ENCODE measurements around the gene GNAQ. TPM values are rescaled to one million over a fixed set of nuclear protein-coding genes. Genes with fewer than 3 reads are reported as not detected.

GNAQ gene
- polyA plus RNA-seq, 1 of the 3 experiments (the other 2 are of a cell fraction): 20.9 TPM

GRCh38 chr9:77910194-77910621 is 121.4 kb downstream of the GNAQ start (continued):
- TF ChIP-seq REST (IDR thresholded peaks at IDR 0.05; ENCODE audit: low read depth, low read length): no peak
- TF ChIP-seq EP300 (IDR thresholded peaks at IDR 0.05; ENCODE audit: borderline replicate concordance in 1 of 2, low read depth in 1 of 2, low read length in 1 of 2): no peak
- no peak for TF ChIP-seq FOSL2 (IDR thresholded peaks at IDR 0.05; ENCODE audit: borderline replicate concordance, low read depth)
- TF ChIP-seq JUND (IDR thresholded peaks at IDR 0.05): no peak
- TF ChIP-seq NRF1 (IDR thresholded peaks at IDR 0.05; ENCODE audit: low read depth, low read length): no peak
- no peak for TF ChIP-seq MXI1 (IDR thresholded peaks at IDR 0.05; ENCODE audit: low read depth, low read length)
- no peak for TF ChIP-seq RFX5 (IDR thresholded peaks at IDR 0.05; ENCODE audit: low read length)
- no peak for TF ChIP-seq TEAD4 (IDR thresholded peaks at IDR 0.05; ENCODE audit: borderline replicate concordance, insufficient read depth)

GRCh38 chr9:77909306-77909705 is 122.3 kb downstream of the GNAQ start:
- POLR2A ChIA-PET: no interaction called here
- Histone ChIP-seq H3K4me3 (ENCODE audit: low read depth in 2 of 2, low read length in 1 of 2) (no peak overlapping the region), H3K79me2 (ENCODE audit: insufficient read depth) (peaks cover 57% of the 10 kb centered on the region), H3K27ac (ENCODE audit: low read depth in 2 of 2, low read length in 1 of 2) (no peak overlapping the region), H3K9me3 (no peaks in the 10 kb centered on the region), H2AFZ (ENCODE audit: low read depth) (no peak overlapping the region), H3K4me1 (ENCODE audit: control insufficient read depth in 1 of 2, insufficient read depth in 2 of 2, low read depth in 1 of 2, low read length in 1 of 2) (peaks cover 3 to 16% of the 10 kb centered on the region in 2 experiments; a peak in 3 of 4 replicates), H3K9me2 (no peaks in the 10 kb centered on the region), H3K4me2 (no peak overlapping the region; the same call in 1 of the 2 replicates), H3F3A (replicated peaks; ENCODE audit: insufficient read depth) (peaks cover 6% of the 10 kb centered on the region), H3K27me3 (ENCODE audit: insufficient read depth) (no peaks in the 10 kb centered on the region), H3K9ac (no peak overlapping the region), H4K20me1 (ENCODE audit: insufficient read depth) (peaks cover 6% of the 10 kb centered on the region; the same call in 1 of the 2 replicates), H3K36me3 (replicated peaks in 1 of 2; ENCODE audit: control insufficient read depth in 1 of 2, insufficient read depth in 2 of 2, low read length in 1 of 2) (peaks cover 0 to 6% of the 10 kb centered on the region in 2 experiments)
- no peak for DNase-seq
- no peak for TF ChIP-seq USF2 (IDR thresholded peaks at IDR 0.05; ENCODE audit: borderline replicate concordance, low read depth, low read length)
- no peak for TF ChIP-seq FOSL2 (IDR thresholded peaks at IDR 0.05; ENCODE audit: borderline replicate concordance, low read depth)
- no peak for TF ChIP-seq YY1 (IDR thresholded peaks at IDR 0.05; ENCODE audit: low read depth)
- TF ChIP-seq FOXM1 (IDR thresholded peaks at IDR 0.05; ENCODE audit: low read depth): no peak
- TF ChIP-seq REST (IDR thresholded peaks at IDR 0.05; ENCODE audit: low read depth, low read length): no peak
- no peak for TF ChIP-seq TAF1 (IDR thresholded peaks at IDR 0.05; ENCODE audit: borderline replicate concordance, low read depth, low read length)
- TF ChIP-seq JUND (IDR thresholded peaks at IDR 0.05): no peak
- no peak for TF ChIP-seq EP300 (IDR thresholded peaks at IDR 0.05; ENCODE audit: borderline replicate concordance in 1 of 2, low read depth in 1 of 2, low read length in 1 of 2)
- TF ChIP-seq GABPA (IDR thresholded peaks at IDR 0.05; ENCODE audit: low read depth): no peak
- CTCF ChIA-PET: no interaction called here
- 94% methylated on average over 5 of the region's 5 CpGs for WGBS (ENCODE audit: low lambda C conversion rate)

All from SK-N-SH (cell line).